H1 (cell line): ENCODE data around the gene ITGB5. TPM values are rescaled to one million over a fixed set of nuclear protein-coding genes. Genes with fewer than 3 reads are reported as not detected.
A peak's percentile ranks its signal among the peaks of the same experiment; 100 is the strongest.
"Not testable (repeated sequence)": the region's sequence is repeated elsewhere in the genome, so short reads cannot be mapped to it uniquely, and the experiment has no call there.

Experiments used
- CTCF ChIA-PET: fragments of 300-600 bp; sonication (Branson Sonifier 250); formaldehyde crosslinking; loops from one replicate; lab custom pipeline; 2021; ENCODE audit not compliant: partially characterized antibody; lab: Charles Lee
- POLR2A ChIA-PET: fragments of 300-600 bp; sonication (Branson Sonifier 250); formaldehyde crosslinking; loops from one replicate; lab custom pipeline; 2021; ENCODE audit warnings: inconsistent platforms; ENCODE audit not compliant: partially characterized antibody; lab: Charles Lee
- DNase-seq, 2 experiments: peaks; one replicate each; pipeline versions ENCODE4 v3.0.0 to v3.0.0-alpha.2; 2010 to 2022; ENCODE audit warnings: low spot score in 2 of 2, low read depth in 1 of 2, mixed read lengths in 1 of 2
- FAIRE-seq: peaks from 2 replicates; lab custom pipeline; 2011; peaks lifted over from hg19 to GRCh38; lab: Jason Lieb, UNC
- H2AFZ ChIP-seq: 2 replicates; pipeline ENCODE4 v1.8.1; 2012; ENCODE audit warnings: low read length, inconsistent platforms
- H2AK5ac ChIP-seq: 2 replicates; pipeline ENCODE4 v1.6.1; 2013; ENCODE audit warnings: low read depth, low read length
- H2BK120ac ChIP-seq: replicated peaks from 2 replicates; pipeline ENCODE3; 2013; ENCODE audit warnings: low read depth, low read length, inconsistent platforms
- H2BK12ac ChIP-seq: 2 replicates; pipeline ENCODE4 v1.6.1; 2013; ENCODE audit warnings: low read depth, low read length
- H2BK15ac ChIP-seq: 2 replicates; pipeline ENCODE4 v1.6.1; 2013; ENCODE audit warnings: low read length
- H2BK20ac ChIP-seq: 2 replicates; pipeline ENCODE4 v1.6.1; 2013; ENCODE audit warnings: low read length
- H2BK5ac ChIP-seq: 2 replicates; pipeline ENCODE4 v1.6.1; 2013; ENCODE audit warnings: low read depth, low read length
- H3K14ac ChIP-seq: 2 replicates; pipeline ENCODE4 v1.6.1; 2013; ENCODE audit warnings: inconsistent platforms; ENCODE audit not compliant: insufficient read length
- H3K18ac ChIP-seq: 2 replicates; pipeline ENCODE4 v1.6.1; 2013; ENCODE audit warnings: low read length; ENCODE audit errors: extremely low read depth
- H3K23ac ChIP-seq: 2 replicates; pipeline ENCODE4 v1.6.1; 2013; ENCODE audit warnings: inconsistent platforms; ENCODE audit not compliant: insufficient read length
- H3K23me2 ChIP-seq: 2 replicates; pipeline ENCODE4 v1.6.1; 2013; ENCODE audit warnings: low read depth, low read length
- H3K27ac ChIP-seq: 2 replicates; pipeline ENCODE4 v1.6.1; 2011; ENCODE audit warnings: low read depth, low read length, inconsistent platforms
- H3K27me3 ChIP-seq, 4 experiments: replicated peaks in 1 of 4; 1 replicate in 1 of 4; 2 replicates in 3 of 4; pipeline versions ENCODE4 v1.6.1 to v1.8.1; 2011 to 2013; ENCODE audit warnings: low read length in 3 of 4, mild to moderate bottlenecking in 3 of 4, inconsistent platforms in 2 of 4, mixed read lengths in 2 of 4, moderate library complexity in 1 of 4; ENCODE audit not compliant: control insufficient read depth in 3 of 4, insufficient read depth in 3 of 4; ENCODE audit errors: extremely low read depth in 1 of 4
- H3K36me3 ChIP-seq, 4 experiments: 2 replicates each; pipeline versions ENCODE4 v1.6.1 to v1.8.1; 2011 to 2013; ENCODE audit warnings: mild to moderate bottlenecking in 4 of 4, low read length in 3 of 4, moderate library complexity in 2 of 4, control low read depth in 1 of 4, inconsistent platforms in 1 of 4; ENCODE audit not compliant: insufficient read depth in 4 of 4, control insufficient read depth in 2 of 4
- H3K4ac ChIP-seq: replicated peaks from 2 replicates; pipeline ENCODE3; 2013; ENCODE audit warnings: low read length, low read depth, mixed read lengths, inconsistent platforms; ENCODE audit not compliant: insufficient read length
- H3K4me1 ChIP-seq, 4 experiments: replicated peaks in 1 of 4; 1 replicate in 1 of 4; 2 replicates in 3 of 4; pipeline versions ENCODE4 v1.6.1 to v1.8.1; 2011 to 2013; ENCODE audit warnings: low read length in 3 of 4, inconsistent platforms in 2 of 4, mixed read lengths in 1 of 4; ENCODE audit not compliant: insufficient read depth in 4 of 4, control insufficient read depth in 3 of 4
- H3K4me2 ChIP-seq, 2 experiments: 2 replicates each; pipeline versions ENCODE4 v1.6.1 to v1.8.1; 2011 to 2013; ENCODE audit warnings: low read depth in 2 of 2, low read length in 2 of 2, control low read depth in 1 of 2, inconsistent platforms in 1 of 2, mild to moderate bottlenecking in 1 of 2; ENCODE audit not compliant: insufficient read depth in 1 of 2
- H3K4me3 ChIP-seq, 4 experiments: fragments of 200-600, 300-600 bp in 1 of 4; sonication (generic), shearing (Covaris generic), sonication (Bioruptor Twin) in 1 of 4; 2 replicates each; pipeline versions ENCODE4 v1.5.1 to v1.8.1; 2011 to 2016; ENCODE audit warnings: low read length in 4 of 4, low read depth in 3 of 4, control low read depth in 2 of 4, inconsistent platforms in 2 of 4, mild to moderate bottlenecking in 2 of 4, mixed read lengths in 1 of 4, moderate library complexity in 1 of 4; ENCODE audit not compliant: insufficient read depth in 2 of 4; ENCODE audit errors: extremely low read depth in 1 of 4
- H3K56ac ChIP-seq: replicated peaks from 2 replicates; pipeline ENCODE3; 2013; ENCODE audit warnings: low read depth, mild to moderate bottlenecking, mixed read lengths, low read length, inconsistent platforms; ENCODE audit not compliant: insufficient read length
- H3K79me1 ChIP-seq: 2 replicates; pipeline ENCODE4 v1.6.1; 2013; ENCODE audit warnings: low read depth, low read length, control low read depth
- H3K79me2 ChIP-seq, 2 experiments: 2 replicates each; pipeline versions ENCODE4 v1.6.1 to v1.8.1; 2012 to 2013; ENCODE audit warnings: low read length in 2 of 2, mild to moderate bottlenecking in 2 of 2, inconsistent platforms in 1 of 2; ENCODE audit not compliant: insufficient read depth in 2 of 2, control insufficient read depth in 1 of 2
- H3K9ac ChIP-seq, 4 experiments: replicated peaks in 1 of 4; 1 replicate in 1 of 4; 2 replicates in 3 of 4; pipeline versions ENCODE4 v1.6.1 to v1.8.1; 2011 to 2013; ENCODE audit warnings: low read depth in 3 of 4, low read length in 3 of 4, control low read depth in 2 of 4, mild to moderate bottlenecking in 2 of 4, moderate library complexity in 2 of 4, inconsistent platforms in 1 of 4; ENCODE audit errors: extremely low read depth in 1 of 4
- H3K9me3 ChIP-seq, 2 experiments: 2 replicates each; pipeline versions ENCODE4 v1.6.1 to v1.8.1; 2012 to 2013; ENCODE audit warnings: mild to moderate bottlenecking in 2 of 2, moderate library complexity in 2 of 2, control low read depth in 1 of 2, inconsistent platforms in 1 of 2, low read depth in 1 of 2, low read length in 1 of 2, mixed read lengths in 1 of 2; ENCODE audit not compliant: insufficient read depth in 2 of 2
- H4K20me1 ChIP-seq, 2 experiments: replicated peaks in 1 of 2; 2 replicates each; pipeline versions ENCODE3 to v1.8.1; 2011 to 2013; ENCODE audit warnings: inconsistent platforms in 2 of 2, low read length in 2 of 2, mild to moderate bottlenecking in 1 of 2; ENCODE audit not compliant: insufficient read depth in 2 of 2, control insufficient read depth in 1 of 2
- H4K5ac ChIP-seq: 2 replicates; pipeline ENCODE4 v1.6.1; 2013; ENCODE audit warnings: low read length, low read depth, mixed read lengths, inconsistent platforms; ENCODE audit not compliant: insufficient read length
- H4K8ac ChIP-seq: 2 replicates; pipeline ENCODE4 v1.8.0; 2013; ENCODE audit warnings: mild to moderate bottlenecking, moderate library complexity, low read length, inconsistent platforms; ENCODE audit not compliant: insufficient read depth; ENCODE audit errors: extremely low read depth
- H4K91ac ChIP-seq: replicated peaks from 2 replicates; pipeline ENCODE3; 2013; ENCODE audit warnings: low read length, mixed read lengths, inconsistent platforms; ENCODE audit not compliant: insufficient read length
- WGBS, 2 experiments: shearing (Covaris generic) in 1 of 2; methylation state at CpG; one replicate each; pipeline versions ENCODE4 v1.1.6 to v1.1.7; 2013 to 2015; ENCODE audit warnings: low lambda C conversion rate in 2 of 2, mixed read lengths in 2 of 2, inconsistent platforms in 1 of 2, low coverage in 1 of 2, missing lambda C conversion rate in 1 of 2; ENCODE audit not compliant: insufficient replicate concordance in 2 of 2, insufficient coverage in 1 of 2, insufficient read length in 1 of 2; ENCODE audit errors: extremely low coverage in 1 of 2, missing lambda C conversion rate in 1 of 2; 5-methylcytosine and 5-hydroxymethylcytosine counted together
- polyA plus RNA-seq, 7 experiments: library from polyadenylated mRNA; depleted of rRNA in 3 of 7; stranded (reverse) in 5 of 7; unstranded in 2 of 7; fragments of >200 nt in 5 of 7; fragments of 200-250 nt in 2 of 7; gene quantifications; 1 replicate in 5 of 7; 2 replicates in 1 of 7; 4 replicates in 1 of 7; pipeline versions ENCODE4 v1.2.1 to v1.2.3, GENCODE V29; 2011 to 2013; ENCODE audit warnings: missing spikeins in 2 of 7, mixed read lengths in 2 of 7
- total RNA-seq: library from RNA; stranded (reverse); fragmentation: NEBNext Ultra II Directional; extraction: Animal tissue kit (Norgen Biotek cat#: 25700); gene quantifications from 2 replicates; pipeline ENCODE4 v1.2.1, GENCODE V29; 2021

ITGB5 gene
- total and polyA plus RNA-seq, 2 of the 8 experiments (the other 6 are each of a cell fraction or from before 2014, with no cell fraction given), result 101 to 268 TPM

DNA sequence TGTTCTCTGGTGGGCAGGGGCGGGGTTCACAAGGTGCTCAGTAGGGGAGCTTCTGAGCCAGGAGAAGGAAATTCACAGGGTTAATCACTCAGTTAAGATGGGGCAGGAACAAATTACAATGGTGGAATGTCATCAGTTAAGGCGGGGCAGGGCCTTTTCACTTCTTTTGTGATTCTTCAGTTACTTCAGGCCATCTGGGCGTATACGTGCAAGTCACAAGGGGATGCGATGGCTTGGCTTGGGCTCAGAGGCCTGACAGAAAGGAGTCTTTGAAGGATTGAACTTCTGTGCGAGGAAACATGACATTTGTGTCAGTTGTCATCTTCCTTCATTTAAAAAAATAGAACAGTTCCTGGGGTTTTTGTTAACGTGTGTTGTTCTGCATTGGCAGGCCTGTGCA is 129.2 kb downstream of the ITGB5 start:
- H4K20me1 ChIP-seq, H2BK15ac ChIP-seq, H2AK5ac ChIP-seq, H3K56ac ChIP-seq, H3K27me3 ChIP-seq, H3K9ac ChIP-seq, H3K79me2 ChIP-seq, H3K36me3 ChIP-seq, FAIRE-seq, H3K4me2 ChIP-seq, H3K14ac ChIP-seq, POLR2A ChIA-PET, H3K23ac ChIP-seq, H2BK12ac ChIP-seq, H3K9me3 ChIP-seq, H3K27ac ChIP-seq, H3K79me1 ChIP-seq, H2AFZ ChIP-seq, H2BK20ac ChIP-seq, H4K8ac ChIP-seq, H3K4ac ChIP-seq, H3K4me1 ChIP-seq, DNase-seq, H2BK120ac ChIP-seq, H3K18ac ChIP-seq, H4K5ac ChIP-seq, H3K4me3 ChIP-seq, H3K23me2 ChIP-seq: not testable (repeated sequence)
- CTCF ChIA-PET, result interaction anchor here (1.0 to 11.6 kb wide), 4 partner anchors 12 to 166 kb away, joined by 4 to 173 read pairs (median 20); no protein-coding TSS in a partner anchor
- peak overlapping the region; percentile 1; the same call in 1 of the 2 replicates for H2BK5ac ChIP-seq
- H4K91ac ChIP-seq, result peak overlapping the region; percentile 34
- WGBS, 2 experiments, result 76% methylated on average over 4 of the region's 7 CpGs; no CpG with 5 or more reads in 1 of the 2 experiments
